Middle frontal gyrus (tissue), 1 donor: Measurements from ENCODE around the gene ARSA.
A peak's percentile ranks its signal among the peaks of the same experiment; 100 is the strongest.

ENCODE experiments used
- DNase-seq: peaks from one replicate; pipeline ENCODE4 v3.0.0-alpha.2; 2015; ENCODE audit warnings: low spot score; ENCODE audit errors: extremely low spot score

ARSA gene

GRCh38 chr22:50582493-50583293 lies 45.3 kb downstream of the ARSA start, which contains the start of gene CHKB:
Gene CHKB, minus strand, starts transcription at chr22:50582849. Its CDS starts 68 bp downstream, at chr22:50582781.
- peak; percentile 97 for DNase-seq

- no peak for DNase-seq
Observed at GRCh38 chr22:50581950-50582492, 45.9 kb downstream of the ARSA start.

- no peak for DNase-seq
Observed at GRCh38 chr22:50581031-50581949, 46.7 kb downstream of the ARSA start.

GRCh38 chr22:50579752-50580151 lies 48.2 kb downstream of the ARSA start:
- DNase-seq, result no peak

DNA sequence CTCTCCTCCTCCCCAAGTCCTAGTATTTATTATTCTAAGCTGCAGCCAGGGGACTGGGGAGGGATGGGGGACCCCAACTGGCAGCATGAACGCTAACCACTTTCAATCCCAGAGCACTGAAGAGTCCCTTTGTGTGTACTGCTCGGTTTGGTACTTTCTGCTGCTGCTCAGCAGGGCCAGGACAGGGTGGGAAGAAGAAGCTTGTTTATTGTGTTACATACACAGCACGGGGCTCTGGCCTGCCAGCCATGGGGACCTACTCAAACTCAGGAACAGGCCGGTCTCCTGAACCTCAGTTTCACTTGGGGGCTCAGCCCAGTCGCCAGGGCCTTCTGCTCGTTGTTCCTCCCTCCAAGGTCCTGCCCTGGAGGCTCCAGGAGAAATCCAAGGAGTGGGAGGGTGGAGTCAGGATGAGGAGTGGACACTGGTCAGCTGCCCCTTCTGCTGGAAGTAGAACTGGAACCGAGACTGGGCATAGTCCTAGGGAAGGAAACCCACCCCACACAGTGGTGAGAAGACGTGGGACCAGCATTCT lies 49.1 kb downstream of the ARSA start:
- DNase-seq, result no peak

DNA sequence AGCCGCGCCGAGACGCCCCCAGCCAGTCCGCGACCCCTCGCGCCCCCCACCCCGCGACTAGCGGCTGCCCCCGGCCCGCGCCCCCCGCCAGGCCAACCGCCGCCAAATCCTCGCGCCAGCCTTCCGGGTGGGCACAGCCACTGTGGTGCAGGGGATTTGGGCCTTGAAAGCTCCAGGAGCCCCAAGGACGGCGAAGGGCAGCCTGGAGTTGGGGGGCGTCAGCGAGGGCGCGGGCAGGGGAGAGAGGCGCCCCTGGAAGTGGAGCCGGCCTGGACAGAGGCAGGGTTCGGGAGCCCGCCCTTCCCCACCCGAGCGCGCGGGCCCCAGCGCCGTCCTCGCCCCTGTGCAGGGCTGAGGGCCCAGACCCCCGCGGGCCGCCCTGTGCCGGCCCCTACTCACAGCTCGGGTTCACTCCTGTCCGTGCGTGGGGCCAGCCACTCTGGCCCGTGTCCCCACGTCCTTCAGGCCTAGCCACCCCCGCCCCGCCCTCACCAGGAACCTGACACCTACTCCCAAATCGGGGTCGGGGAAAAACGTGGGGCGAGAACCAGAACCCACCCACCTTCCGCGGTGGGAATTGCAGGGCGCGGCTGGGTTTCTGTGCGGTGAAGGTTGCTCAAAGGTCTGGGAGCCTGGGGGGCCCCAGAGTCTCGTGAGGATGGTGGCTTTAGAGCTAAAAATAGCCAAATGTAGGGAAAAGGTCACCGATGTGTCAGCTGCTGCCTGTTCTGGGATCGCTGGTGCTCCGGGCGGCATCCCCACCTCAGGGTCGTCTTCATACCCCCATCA lies 49.8 kb downstream of the ARSA start, which contains the start of gene CPT1B:
CPT1B (minus strand) TSS at position 441 of the 789 bp plus-strand sequence. CDS start 512 bp downstream, outside the sequence.
- DNase-seq, result no peak

DNA sequence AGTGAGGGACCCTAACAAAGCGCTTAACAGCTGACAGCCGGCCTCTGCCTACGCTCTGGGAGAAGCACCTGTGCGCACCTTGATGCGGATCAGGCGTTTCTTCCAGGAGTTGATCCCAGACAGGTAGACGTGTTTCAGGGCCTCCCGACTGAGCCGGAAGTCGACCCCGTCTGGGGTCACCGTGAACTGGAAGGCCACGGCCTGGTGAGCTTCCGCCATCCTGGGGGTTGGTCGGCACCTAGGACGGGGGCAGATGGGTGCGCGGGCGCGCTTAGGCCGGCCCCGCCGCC lies 50.3 kb downstream of the ARSA start:
- DNase-seq, result no peak

GRCh38 chr22:50576806-50577696 lies 50.9 kb downstream of the ARSA start:
- no peak for DNase-seq

GRCh38 chr22:50576070-50576469 lies 51.9 kb downstream of the ARSA start:
- no peak for DNase-seq

GRCh38 chr22:50575426-50575941 lies 52.5 kb downstream of the ARSA start:
- DNase-seq, result no peak
